ENCODE data around the gene PLCXD1. TPM values are rescaled to one million over a fixed set of nuclear protein-coding genes. Genes with fewer than 3 reads are reported as not detected.

PLCXD1 gene
- total and polyA plus RNA-seq, 9 of the 15 experiments (the other 6 are each of a cell fraction or from before 2014, with no cell fraction given), result 6.0 to 60.2 (median 39.5) TPM

GRCh38 chrX:316351-317325, 35.5 kb downstream of the PLCXD1 start:
- H3K9me3 ChIP-seq (replicated peaks; ENCODE audit: control insufficient read depth, insufficient read depth, low read depth, low read length), result no peaks in the 10 kb centered on the region
- ChIA-PET POLR2A (no interaction called here), CTCF (ENCODE audit: low intra/inter-chr PET ratio) (no interaction called here)
- no peak overlapping the region for H2AFZ ChIP-seq (ENCODE audit: low read depth, low read length)
- no peaks in the 10 kb centered on the region for H3K9me1 ChIP-seq (ENCODE audit: control insufficient read depth, insufficient read depth, low read length)
- H3K4me2 ChIP-seq (ENCODE audit: insufficient read depth, low read length), result peak overlapping the region; percentile 60
- peaks cover 30% of the 10 kb centered on the region for H3K79me2 ChIP-seq (ENCODE audit: control insufficient read depth, insufficient read depth, low read length)
- BruUV-seq (replicated peaks), result no TSS peak
- peaks cover 5 to 34% of the 10 kb centered on the region in 2 experiments; a peak in 4 of 5 replicates for H3K4me1 ChIP-seq (replicated peaks in 1 of 2; ENCODE audit: control insufficient read depth in 2 of 2, insufficient read depth in 2 of 2, low read length in 2 of 2)
- FAIRE-seq (no peak), DNase-seq (ENCODE audit: extremely low read depth in 1 of 4, low spot score in 3 of 4) (no peak), ATAC-seq (no peak)
- peaks cover 43% of the 10 kb centered on the region; the same call in 2 of the 3 replicates for H3K36me3 ChIP-seq (ENCODE audit: control insufficient read depth, insufficient read depth, low read length)
- H3K27me3 ChIP-seq (ENCODE audit: control insufficient read depth in 2 of 2, insufficient read depth in 2 of 2, low read length in 2 of 2), result no peaks in the 10 kb centered on the region
- 90% methylated on average over 22 of the region's 50 CpGs for WGBS (ENCODE audit: insufficient coverage, low coverage, missing lambda C conversion rate)
- intact Hi-C loops (cut with micrococcal nuclease), result no loop called here
- in situ Hi-C loops (cut with MboI), result no loop called here
- peak overlapping the region; percentile 41 to 85 for H3K9ac ChIP-seq (ENCODE audit: insufficient read depth in 1 of 2, low read depth in 2 of 2, low read length in 2 of 2)
- H3K27ac ChIP-seq (ENCODE audit: extremely low read depth, low read depth, low read length), result peak overlapping the region; percentile 53
- peak; percentile 47; the same call in 1 of the 2 replicates for TF ChIP-seq RBFOX2 (IDR thresholded peaks at IDR 0.05; ENCODE audit: low read depth, low read length)
- no peak for TF ChIP-seq EZH2 (IDR thresholded peaks at IDR 0.05; ENCODE audit: borderline replicate concordance, low read depth, low read length)
- peak overlapping the region; percentile 38 for H3K4me3 ChIP-seq
- H4K20me1 ChIP-seq (replicated peaks; ENCODE audit: control insufficient read depth, insufficient read depth, low read length), result no peaks in the 10 kb centered on the region
